ENCODE measurements around the gene WDR64. TPM values are rescaled to one million over a fixed set of nuclear protein-coding genes. Genes with fewer than 3 reads are reported as not detected.

WDR64 gene
- polyA plus RNA-seq, 1 donor (not counting 4 experiments of a cell fraction or from before 2014, with no cell fraction given), result not detected

GRCh38 chr1:241724741-241725356, 72.8 kb downstream of the WDR64 start:
- no peak for FAIRE-seq
- no peak overlapping the region for H3K4me2 ChIP-seq (ENCODE audit: control insufficient read depth, extremely low read depth, insufficient read depth, low read depth, low read length)
- no peak for DNase-seq (ENCODE audit: low read depth, low spot score)
- no peaks in the 10 kb centered on the region for H3K9me3 ChIP-seq (ENCODE audit: control insufficient read depth, low read depth, low read length)
- H3K9me1 ChIP-seq (ENCODE audit: control insufficient read depth, extremely low read depth, insufficient read depth, low read length), result no peaks in the 10 kb centered on the region
- no peak overlapping the region for H3K9ac ChIP-seq (ENCODE audit: control insufficient read depth, extremely low read depth, insufficient read depth, low read length)
- no peaks in the 10 kb centered on the region for H3K79me2 ChIP-seq (ENCODE audit: control insufficient read depth, insufficient read depth, low read length)
- no peak overlapping the region for H3K4me3 ChIP-seq (ENCODE audit: control insufficient read depth in 2 of 3, extremely low read depth in 1 of 3, insufficient read depth in 2 of 3, low read depth in 1 of 3, low read length in 3 of 3)
- no peaks in the 10 kb centered on the region for H4K20me1 ChIP-seq (ENCODE audit: control insufficient read depth, extremely low read depth, insufficient read depth, low read length)
- H3K27me3 ChIP-seq (ENCODE audit: control insufficient read depth, extremely low read depth, insufficient read depth, low read length), result no peaks in the 10 kb centered on the region
- H2AFZ ChIP-seq (ENCODE audit: control insufficient read depth, low read length), result no peak overlapping the region
- no peak overlapping the region for H3K27ac ChIP-seq (ENCODE audit: control insufficient read depth, insufficient read depth, low read length)
- H3K36me3 ChIP-seq (ENCODE audit: control insufficient read depth in 2 of 2, extremely low read depth in 1 of 2, insufficient read depth in 2 of 2, low read length in 2 of 2), result no peaks in the 10 kb centered on the region
- no peaks in the 10 kb centered on the region for H3K4me1 ChIP-seq (ENCODE audit: control insufficient read depth, extremely low read depth, insufficient read depth, low read length)
- dilution Hi-C loops (cut with MboI; ENCODE audit: extremely low pct_ligation_motif_present, low sequenced_read_pairs), result no loop called here
- no peak for TF ChIP-seq CTCF (optimal IDR thresholded peaks at IDR 0.05 in 1 of 3, IDR thresholded peaks at IDR 0.05 in 1 of 3, conservative IDR thresholded peaks at IDR 0.05 in 1 of 3; ENCODE audit: extremely low read depth in 1 of 3, insufficient read depth in 2 of 3, low read length in 3 of 3)
- no peak for TF ChIP-seq EZH2 (IDR thresholded peaks at IDR 0.05; ENCODE audit: low read length)

GRCh38 chr1:241730031-241730430, 78.0 kb downstream of the WDR64 start:
- H3K4me2 ChIP-seq (ENCODE audit: control insufficient read depth, extremely low read depth, insufficient read depth, low read depth, low read length), result no peak overlapping the region
- FAIRE-seq, result no peak
- H3K4me1 ChIP-seq (ENCODE audit: control insufficient read depth, extremely low read depth, insufficient read depth, low read length), result no peaks in the 10 kb centered on the region
- dilution Hi-C loops (cut with MboI; ENCODE audit: extremely low pct_ligation_motif_present, low sequenced_read_pairs), result no loop called here
- no peak overlapping the region for H3K27ac ChIP-seq (ENCODE audit: control insufficient read depth, insufficient read depth, low read length)
- H3K4me3 ChIP-seq (ENCODE audit: control insufficient read depth in 2 of 3, extremely low read depth in 1 of 3, insufficient read depth in 2 of 3, low read depth in 1 of 3, low read length in 3 of 3), result no peak overlapping the region
- no peak overlapping the region for H3K9ac ChIP-seq (ENCODE audit: control insufficient read depth, extremely low read depth, insufficient read depth, low read length)
- H3K9me3 ChIP-seq (ENCODE audit: control insufficient read depth, low read depth, low read length), result no peaks in the 10 kb centered on the region
- no peaks in the 10 kb centered on the region for H4K20me1 ChIP-seq (ENCODE audit: control insufficient read depth, extremely low read depth, insufficient read depth, low read length)
- H3K36me3 ChIP-seq (ENCODE audit: control insufficient read depth in 2 of 2, extremely low read depth in 1 of 2, insufficient read depth in 2 of 2, low read length in 2 of 2), result no peaks in the 10 kb centered on the region
- no peaks in the 10 kb centered on the region for H3K9me1 ChIP-seq (ENCODE audit: control insufficient read depth, extremely low read depth, insufficient read depth, low read length)
- no peaks in the 10 kb centered on the region for H3K79me2 ChIP-seq (ENCODE audit: control insufficient read depth, insufficient read depth, low read length)
- no peak overlapping the region for H2AFZ ChIP-seq (ENCODE audit: control insufficient read depth, low read length)
- TF ChIP-seq CTCF (optimal IDR thresholded peaks at IDR 0.05 in 1 of 3, IDR thresholded peaks at IDR 0.05 in 1 of 3, conservative IDR thresholded peaks at IDR 0.05 in 1 of 3; ENCODE audit: extremely low read depth in 1 of 3, insufficient read depth in 2 of 3, low read length in 3 of 3), result no peak
- TF ChIP-seq EZH2 (IDR thresholded peaks at IDR 0.05; ENCODE audit: low read length), result no peak
- DNase-seq (ENCODE audit: low read depth, low spot score), result no peak
- H3K27me3 ChIP-seq (ENCODE audit: control insufficient read depth, extremely low read depth, insufficient read depth, low read length), result no peaks in the 10 kb centered on the region
